G401.6 (cell line): Measurements from ENCODE around the gene C1QTNF9B.

Source experiments
- FAIRE-seq: peaks from 2 replicates; lab custom pipeline; 2012; peaks lifted over from hg19 to GRCh38; lab: Jason Lieb, UNC

The C1QTNF9B gene

DNA sequence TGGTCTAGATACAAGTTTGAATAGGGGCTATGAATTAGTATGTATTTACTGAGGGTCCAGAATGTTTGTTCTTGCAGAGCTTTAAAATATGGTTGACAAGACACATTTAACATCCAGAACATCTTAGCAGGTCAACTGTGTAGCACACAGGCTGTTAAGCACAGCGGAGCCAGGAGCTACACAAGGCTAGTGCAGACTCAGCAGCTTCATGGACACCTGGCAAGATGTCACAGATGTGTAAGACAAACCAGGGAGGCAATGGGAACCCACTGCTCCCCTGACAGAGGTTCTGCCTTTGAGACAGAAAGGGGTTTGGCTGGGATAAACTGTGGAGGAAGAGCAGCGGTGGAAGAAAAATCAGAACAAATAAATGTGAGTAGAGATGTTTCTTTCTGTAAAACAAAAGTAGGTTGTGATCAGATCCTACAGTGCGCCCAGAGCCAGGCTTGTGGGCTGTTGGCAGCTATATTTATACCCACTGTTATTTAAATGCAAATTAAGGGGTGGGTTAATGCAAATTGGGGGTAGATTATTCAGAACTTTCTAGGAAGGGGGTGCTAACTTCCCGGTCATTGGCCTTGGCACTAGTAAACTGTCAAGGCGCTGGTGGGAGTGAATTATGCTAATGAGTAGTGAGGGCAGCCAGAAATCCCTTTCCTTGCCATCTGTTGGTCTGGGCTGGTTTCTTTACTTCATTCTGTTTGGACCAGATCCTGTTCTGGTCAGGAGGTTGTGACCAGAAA lies 41.1 kb downstream of the C1QTNF9B start:
- FAIRE-seq, result no peak

GRCh38 chr13:23855360-23855759 lies 41.9 kb downstream of the C1QTNF9B start:
- FAIRE-seq, result no peak

DNA sequence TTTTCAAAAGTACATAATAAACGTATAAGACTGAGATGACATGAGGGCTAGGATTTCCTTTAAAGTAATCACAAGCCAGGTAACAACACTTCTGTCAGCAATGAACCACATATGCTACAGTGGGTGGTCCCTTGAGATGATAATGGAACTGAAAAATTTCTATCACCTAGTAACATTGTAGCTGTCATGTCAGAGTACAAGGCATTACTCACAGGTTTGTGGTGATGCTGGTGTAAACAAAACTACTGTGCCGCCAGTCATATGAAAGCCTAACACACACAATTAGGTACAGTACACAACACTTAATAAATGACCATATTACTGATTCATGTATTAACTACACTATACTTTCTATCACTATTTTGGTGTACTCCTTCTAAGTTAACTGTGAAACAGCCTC lies 45.0 kb downstream of the C1QTNF9B start:
- FAIRE-seq, result no peak

DNA sequence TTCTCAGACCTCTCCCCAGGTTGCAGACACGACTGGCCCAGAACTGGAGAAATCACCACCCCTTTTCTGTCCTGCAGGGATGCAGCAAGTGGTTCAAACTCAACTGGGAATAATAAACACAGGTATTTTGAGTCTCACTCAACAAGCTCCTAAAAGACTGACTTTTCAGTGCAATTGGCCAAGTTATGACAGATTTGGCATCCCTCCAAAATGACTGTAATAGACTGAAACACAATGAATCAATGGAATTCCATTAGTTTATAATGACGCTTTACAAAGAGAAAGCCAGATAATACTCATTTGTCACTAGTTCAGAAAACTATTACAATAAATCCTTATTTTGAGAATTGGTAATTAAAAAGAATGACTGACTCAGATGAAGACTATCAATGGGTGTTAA lies 46.2 kb downstream of the C1QTNF9B start:
- FAIRE-seq, result no peak

DNA sequence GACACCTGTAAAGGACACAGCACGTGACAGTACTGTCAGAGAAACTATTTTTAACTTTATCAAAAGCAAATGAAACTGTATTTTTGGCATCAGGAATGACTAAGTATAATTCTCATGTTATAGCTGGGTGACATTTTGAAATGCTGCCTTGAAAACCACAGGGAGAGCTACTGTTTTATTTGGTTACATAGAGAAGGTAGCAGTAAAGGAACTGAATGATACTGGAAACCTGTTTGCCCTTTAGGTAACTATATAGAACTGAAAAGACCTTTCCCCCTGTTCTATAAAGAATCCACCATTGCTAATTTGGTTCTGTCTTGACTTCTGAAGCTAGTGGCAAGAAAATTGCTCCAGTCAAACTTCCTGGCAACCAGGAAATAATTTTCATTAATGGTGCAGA lies 47.2 kb downstream of the C1QTNF9B start:
- no peak for FAIRE-seq

- no peak for FAIRE-seq
Measured at GRCh38 chr13:23849670-23850069, 47.6 kb downstream of the C1QTNF9B start.

- no peak for FAIRE-seq
Measured at GRCh38 chr13:23848646-23849141, 48.6 kb downstream of the C1QTNF9B start.

DNA sequence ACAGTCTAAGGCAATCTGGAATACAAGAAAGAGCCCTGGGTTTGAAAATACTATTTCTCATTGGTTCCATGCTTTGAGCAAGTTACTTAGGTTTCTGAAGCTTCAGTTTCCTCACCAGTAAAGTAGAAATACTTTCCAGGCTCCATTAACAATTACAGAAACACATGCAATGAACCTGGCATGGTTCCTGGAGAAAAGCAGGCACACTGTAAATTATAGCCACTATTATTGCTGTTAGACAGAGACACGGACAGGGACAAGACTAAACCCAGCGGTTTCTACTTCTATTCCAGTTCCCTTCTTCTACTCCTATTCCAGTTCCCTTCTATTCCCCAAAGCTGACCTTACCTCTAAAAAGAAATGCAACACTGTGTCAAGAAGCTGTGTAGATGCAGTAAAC lies 49.3 kb downstream of the C1QTNF9B start:
- FAIRE-seq, result no peak

GRCh38 chr13:23847497-23847896 lies 49.8 kb downstream of the C1QTNF9B start:
- no peak for FAIRE-seq

- no peak for FAIRE-seq
Measured at GRCh38 chr13:23845105-23845725, 52.1 kb downstream of the C1QTNF9B start.

- FAIRE-seq, result no peak
Measured at GRCh38 chr13:23844132-23844531, 53.2 kb downstream of the C1QTNF9B start.

DNA sequence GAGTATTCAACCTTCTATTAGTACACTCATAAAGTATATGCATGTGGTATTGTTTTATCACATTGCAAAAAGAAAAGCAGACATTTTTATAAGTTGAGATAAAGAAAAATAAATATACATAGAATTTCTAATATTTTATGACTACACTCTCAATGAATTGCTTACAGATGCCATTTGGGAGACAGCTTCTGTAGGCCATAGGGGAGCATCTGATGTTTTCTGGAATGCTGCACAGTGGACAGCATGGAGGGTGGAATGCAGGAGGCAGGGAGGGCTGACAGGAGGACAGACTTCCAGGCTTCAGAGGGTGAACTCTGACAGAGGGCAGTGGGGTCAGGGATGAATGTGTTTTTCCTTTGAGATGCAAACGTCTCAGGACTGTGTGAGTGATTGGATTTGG lies 53.9 kb downstream of the C1QTNF9B start:
- no peak for FAIRE-seq

DNA sequence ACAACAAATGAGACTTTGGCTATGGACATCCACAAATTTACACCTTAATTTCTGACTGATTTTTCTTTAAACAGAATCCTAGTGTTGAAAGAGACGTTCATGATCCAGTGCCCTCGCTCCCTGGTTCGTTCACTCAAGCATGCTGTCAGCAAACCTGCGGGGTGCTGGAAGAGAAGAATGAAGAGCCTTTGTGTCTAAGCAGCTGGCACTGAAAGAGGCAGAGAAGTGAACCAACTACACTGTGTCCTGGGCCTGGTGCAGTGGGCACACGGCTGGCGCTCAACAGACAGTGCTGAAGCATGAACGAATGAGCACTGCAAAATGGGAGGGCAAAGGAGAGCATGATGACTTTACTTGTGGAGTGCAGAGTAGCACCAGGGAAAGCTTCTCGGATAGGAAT lies 54.9 kb downstream of the C1QTNF9B start:
- no peak for FAIRE-seq
